HG02981 (cell line): ENCODE results near the gene UBE2O.
A peak's percentile ranks its signal among the peaks of the same experiment; 100 is the strongest.

ENCODE experiments used
- ATAC-seq: cut with Tn5 transposase; IDR thresholded peaks from one replicate; pipeline ENCODE4 v1.9.1; 2021; ENCODE audit warnings: mild to moderate bottlenecking, moderate library complexity; ENCODE audit not compliant: unreplicated experiment

Gene UBE2O

GRCh38 chr17:76468634-76469010 is 15.7 kb upstream of the UBE2O start:
- ATAC-seq, result no peak

GRCh38 chr17:76467809-76468633 is 15.1 kb upstream of the UBE2O start:
- ATAC-seq, result no peak

GRCh38 chr17:76467366-76467765 is 14.4 kb upstream of the UBE2O start, which contains the start of gene AANAT:
TSS of gene AANAT (plus strand) at chr17:76467603. CDS start at chr17:76468747, 1,144 bp downstream.
- no peak for ATAC-seq

GRCh38 chr17:76466775-76467130 is 13.8 kb upstream of the UBE2O start:
- ATAC-seq, result no peak

- ATAC-seq, result no peak
Observed at GRCh38 chr17:76462556-76463290, 9.8 kb upstream of the UBE2O start.

- no peak for ATAC-seq
Observed at GRCh38 chr17:76461765-76462555, 9.0 kb upstream of the UBE2O start.

- no peak for ATAC-seq
Observed at GRCh38 chr17:76459674-76460073, 6.7 kb upstream of the UBE2O start.

- no peak for ATAC-seq
Observed at GRCh38 chr17:76458580-76459490, 5.9 kb upstream of the UBE2O start.

GRCh38 chr17:76453431-76453743 is 435 bp upstream of the UBE2O start:
- ATAC-seq, result no peak

- ATAC-seq, result peak; percentile 12
Observed at GRCh38 chr17:76452127-76452659, 759 bp downstream of the UBE2O start.

- ATAC-seq, result no peak
Observed at GRCh38 chr17:76451506-76451905, 1.4 kb downstream of the UBE2O start.

GRCh38 chr17:76449126-76449525 is 3.8 kb downstream of the UBE2O start:
- no peak for ATAC-seq

- ATAC-seq, result no peak
Observed at GRCh38 chr17:76447931-76448652, 4.9 kb downstream of the UBE2O start.

GRCh38 chr17:76446449-76447231 is 6.3 kb downstream of the UBE2O start:
- no peak for ATAC-seq

GRCh38 chr17:76445697-76446448 is 7.1 kb downstream of the UBE2O start:
- no peak for ATAC-seq

GRCh38 chr17:76444518-76445311 is 8.2 kb downstream of the UBE2O start:
- ATAC-seq, result no peak
